Breast epithelium (tissue), 3 donors: ENCODE results near the gene SNTG2.

ENCODE experiments used
- POLR2A ChIP-seq: fragments of 450-650 bp; IDR thresholded peaks from one replicate; pipeline ENCODE4 v1.6.1; 2016; ENCODE audit warnings: antibody characterized with exemption, mild to moderate bottlenecking, moderate library complexity
- POLR2AphosphoS5 ChIP-seq, 3 donors: sonication (generic); formaldehyde crosslinking; IDR thresholded peaks; one replicate each; pipeline ENCODE4 v1.6.1; 2017; ENCODE audit warnings: antibody characterized with exemption in 3 of 3
- TF ChIP-seq, protein P1 (sequence below), 3 donors: fragments of 450-650 bp; IDR thresholded peaks; one replicate each; pipeline ENCODE4 v1.5.1; 2016 to 2017; ENCODE audit warnings: antibody characterized with exemption in 3 of 3, mild to moderate bottlenecking in 3 of 3, moderate library complexity in 3 of 3

- TF ChIP-seq POLR2AphosphoS5 (IDR thresholded peaks at IDR 0.05) (no peak), POLR2A (no peak)
- TF ChIP-seq, protein P1, sequence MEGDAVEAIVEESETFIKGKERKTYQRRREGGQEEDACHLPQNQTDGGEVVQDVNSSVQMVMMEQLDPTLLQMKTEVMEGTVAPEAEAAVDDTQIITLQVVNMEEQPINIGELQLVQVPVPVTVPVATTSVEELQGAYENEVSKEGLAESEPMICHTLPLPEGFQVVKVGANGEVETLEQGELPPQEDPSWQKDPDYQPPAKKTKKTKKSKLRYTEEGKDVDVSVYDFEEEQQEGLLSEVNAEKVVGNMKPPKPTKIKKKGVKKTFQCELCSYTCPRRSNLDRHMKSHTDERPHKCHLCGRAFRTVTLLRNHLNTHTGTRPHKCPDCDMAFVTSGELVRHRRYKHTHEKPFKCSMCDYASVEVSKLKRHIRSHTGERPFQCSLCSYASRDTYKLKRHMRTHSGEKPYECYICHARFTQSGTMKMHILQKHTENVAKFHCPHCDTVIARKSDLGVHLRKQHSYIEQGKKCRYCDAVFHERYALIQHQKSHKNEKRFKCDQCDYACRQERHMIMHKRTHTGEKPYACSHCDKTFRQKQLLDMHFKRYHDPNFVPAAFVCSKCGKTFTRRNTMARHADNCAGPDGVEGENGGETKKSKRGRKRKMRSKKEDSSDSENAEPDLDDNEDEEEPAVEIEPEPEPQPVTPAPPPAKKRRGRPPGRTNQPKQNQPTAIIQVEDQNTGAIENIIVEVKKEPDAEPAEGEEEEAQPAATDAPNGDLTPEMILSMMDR (IDR thresholded peaks at IDR 0.05), result no peak
Observed at GRCh38 chr2:1069847-1070246, 119.2 kb downstream of the SNTG2 start.
